ENCODE results near the gene GNGT2. TPM values are rescaled to one million over a fixed set of nuclear protein-coding genes. Genes with fewer than 3 reads are reported as not detected.

GNGT2 gene
- total and polyA plus RNA-seq, 2 of the 4 experiments (the other 2 are of a cell fraction) = 0.18 to 0.79 TPM

DNA sequence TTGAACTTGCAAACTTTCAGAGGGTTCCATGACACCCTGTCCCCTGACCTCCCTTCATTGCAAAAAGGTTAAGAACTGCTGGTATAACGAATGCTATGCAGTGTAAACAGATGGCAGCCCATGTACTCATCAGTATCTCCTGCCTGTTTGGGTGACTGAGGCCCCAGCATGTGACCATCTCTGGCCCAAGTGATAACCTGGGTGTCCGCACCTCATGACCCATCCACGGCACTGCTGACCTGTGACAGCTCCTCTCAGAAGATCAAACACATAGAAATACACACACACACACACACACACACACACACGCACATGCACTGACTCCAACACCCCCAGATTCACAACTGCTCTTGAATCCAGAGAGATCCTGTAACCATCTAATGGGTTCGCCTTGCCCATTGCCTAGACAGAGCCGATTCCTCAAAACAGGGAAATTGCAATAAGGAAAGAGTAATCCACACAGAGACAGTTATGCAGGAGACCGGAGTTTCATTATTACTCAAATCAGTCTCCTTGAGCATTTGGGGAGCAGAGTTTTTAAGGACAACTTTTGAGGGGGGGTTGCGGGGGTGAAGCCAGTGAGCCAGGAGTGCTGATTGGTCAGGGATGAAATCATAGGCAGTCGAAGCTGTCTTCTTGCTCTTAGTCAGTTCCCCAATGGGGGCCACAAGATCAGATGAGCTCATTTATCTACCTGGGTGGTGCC lies 31.5 kb upstream of the GNGT2 start:
- no peak for ATAC-seq (ENCODE audit: low read depth)
- no peak for DNase-seq
- dilution Hi-C loops (cut with HindIII; ENCODE audit: low sequenced_read_pairs, unreplicated experiment) = no loop called here
- H3K18ac ChIP-seq (ENCODE audit: low read depth, low read length) = no peak overlapping the region
- intact Hi-C loops (cut with micrococcal nuclease) = no loop called here
- no peaks in the 10 kb centered on the region for H3K9me1 ChIP-seq (ENCODE audit: insufficient read depth, low read length)
- no peak overlapping the region for H3K4ac ChIP-seq (ENCODE audit: low read depth, low read length)
- no peak overlapping the region for H3K9ac ChIP-seq (ENCODE audit: low read depth, low read length)
- H3K56ac ChIP-seq (ENCODE audit: extremely low read depth, insufficient read depth, low read length) = no peak overlapping the region
- H4K5ac ChIP-seq (ENCODE audit: low read depth, low read length) = no peak overlapping the region
- H2BK15ac ChIP-seq (ENCODE audit: low read depth, low read length) = no peak overlapping the region
- ChIA-PET POLR2A (ENCODE audit: unreplicated experiment) (no interaction called here), CTCF (no interaction called here)
- H4K91ac ChIP-seq (ENCODE audit: insufficient read depth, low read depth, low read length) = no peak overlapping the region
- no peak overlapping the region for H2AFZ ChIP-seq (replicated peaks; ENCODE audit: low read length, poor library complexity)
- H2BK120ac ChIP-seq (ENCODE audit: low read depth, low read length) = no peak overlapping the region
- H2AK5ac ChIP-seq (ENCODE audit: low read depth, low read length) = no peak overlapping the region
- no peak overlapping the region for H2BK20ac ChIP-seq (ENCODE audit: low read depth, low read length)
- TF ChIP-seq FOS (IDR thresholded peaks at IDR 0.05; ENCODE audit: low read depth, low read length) (no peak), CEBPB (IDR thresholded peaks at IDR 0.05; ENCODE audit: low read depth, low read length) (no peak), RCOR1 (IDR thresholded peaks at IDR 0.05; ENCODE audit: insufficient replicate concordance, low read length) (no peak), NFE2L2 (IDR thresholded peaks at IDR 0.05; ENCODE audit: low read depth, low read length) (no peak), RAD21 (IDR thresholded peaks at IDR 0.05; ENCODE audit: low read length) (no peak), MAFK (IDR thresholded peaks at IDR 0.05; ENCODE audit: low read depth, low read length) (no peak), RFX5 (IDR thresholded peaks at IDR 0.05; ENCODE audit: low read depth, low read length) (no peak), MAZ (IDR thresholded peaks at IDR 0.05; ENCODE audit: borderline replicate concordance, low read depth, low read length) (no peak), CHD1 (IDR thresholded peaks at IDR 0.05; ENCODE audit: low read depth, low read length) (no peak)
- TF ChIP-seq, protein P1, sequence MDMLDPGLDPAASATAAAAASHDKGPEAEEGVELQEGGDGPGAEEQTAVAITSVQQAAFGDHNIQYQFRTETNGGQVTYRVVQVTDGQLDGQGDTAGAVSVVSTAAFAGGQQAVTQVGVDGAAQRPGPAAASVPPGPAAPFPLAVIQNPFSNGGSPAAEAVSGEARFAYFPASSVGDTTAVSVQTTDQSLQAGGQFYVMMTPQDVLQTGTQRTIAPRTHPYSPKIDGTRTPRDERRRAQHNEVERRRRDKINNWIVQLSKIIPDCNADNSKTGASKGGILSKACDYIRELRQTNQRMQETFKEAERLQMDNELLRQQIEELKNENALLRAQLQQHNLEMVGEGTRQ (IDR thresholded peaks at IDR 0.05; ENCODE audit: low read depth, low read length) = no peak
- no peak overlapping the region for H3K4me2 ChIP-seq (ENCODE audit: low read depth, low read length)
- WGBS, 2 experiments (ENCODE audit: extremely low coverage in 2 of 2, insufficient read length in 1 of 2) = 55% methylated on average over 3 of the region's 9 CpGs; no CpG with 5 or more reads in 1 of the 2 experiments
- H2BK5ac ChIP-seq (ENCODE audit: low read depth, low read length, poor library complexity, severe bottlenecking) = no peak overlapping the region
- H3K27ac ChIP-seq (ENCODE audit: insufficient read depth, low read length) = no peak overlapping the region
- H3K4me3 ChIP-seq (ENCODE audit: insufficient read depth, low read depth, low read length) = no peak overlapping the region
- H2AK9ac ChIP-seq (replicated peaks; ENCODE audit: low read depth, low read length, poor library complexity) = no peak overlapping the region
- in situ Hi-C loops (cut with MboI; ENCODE audit: low sequenced_read_pairs) = no loop called here
- BruUV-seq (replicated peaks) = no TSS peak
- no peaks in the 10 kb centered on the region for H3K79me1 ChIP-seq (ENCODE audit: low read depth in 1 of 2, low read length in 2 of 2)
- no peaks in the 10 kb centered on the region for H3K9me3 ChIP-seq (ENCODE audit: control insufficient read depth, insufficient read depth, low read length)
- no peak overlapping the region for H4K8ac ChIP-seq (ENCODE audit: low read depth in 2 of 2, low read length in 2 of 2)
- no peaks in the 10 kb centered on the region for H3K36me3 ChIP-seq (ENCODE audit: control insufficient read depth, insufficient read depth, low read length)
- no peaks in the 10 kb centered on the region for H4K20me1 ChIP-seq (ENCODE audit: insufficient read depth, low read length)
- H3K23ac ChIP-seq (ENCODE audit: low read depth, low read length) = no peak overlapping the region
- H3K27me3 ChIP-seq (ENCODE audit: control insufficient read depth, insufficient read depth, low read length) = peaks cover 22% of the 10 kb centered on the region
- no peaks in the 10 kb centered on the region for H3K4me1 ChIP-seq (ENCODE audit: control insufficient read depth, insufficient read depth, low read length)
- no peak overlapping the region for H3K14ac ChIP-seq (replicated peaks; ENCODE audit: low read depth, low read length)

Measured in IMR-90 (cell line).